H4 (cell line): ENCODE results near the gene ZBTB42. TPM values are rescaled to one million over a fixed set of nuclear protein-coding genes. Genes with fewer than 3 reads are reported as not detected.

Experiments used
- DNase-seq: peaks from one replicate; pipeline ENCODE4 v3.0.0-alpha.2; 2015; ENCODE audit warnings: low spot score
- total RNA-seq: library from RNA; depleted of rRNA; stranded (reverse); fragments of >200 nt; shearing (Covaris generic); gene quantifications from 2 replicates; pipeline ENCODE4 v1.2.3, GENCODE V29; 2014

The ZBTB42 gene
- total RNA-seq, 1 experiment from 2014 or later = 0.83 TPM

DNA sequence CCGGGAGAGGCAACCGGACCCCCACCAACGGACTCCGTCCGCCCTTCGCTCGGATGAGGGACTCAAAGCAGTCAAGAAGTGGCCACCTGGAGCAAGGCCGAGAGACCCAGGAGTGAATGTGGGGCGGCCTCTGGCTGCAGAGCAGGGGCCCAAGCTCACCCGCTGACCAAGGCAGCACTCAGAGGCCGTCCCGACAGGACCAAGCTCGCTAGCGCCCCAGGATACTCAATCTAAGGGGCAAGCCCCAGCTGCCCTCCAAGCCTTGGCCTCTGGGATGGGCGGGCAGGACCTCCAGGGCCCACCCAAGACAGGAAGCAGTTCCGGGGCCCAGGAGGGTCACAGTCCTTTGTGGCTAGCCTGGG lies 6.3 kb upstream of the ZBTB42 start:
- DNase-seq = no peak

DNA sequence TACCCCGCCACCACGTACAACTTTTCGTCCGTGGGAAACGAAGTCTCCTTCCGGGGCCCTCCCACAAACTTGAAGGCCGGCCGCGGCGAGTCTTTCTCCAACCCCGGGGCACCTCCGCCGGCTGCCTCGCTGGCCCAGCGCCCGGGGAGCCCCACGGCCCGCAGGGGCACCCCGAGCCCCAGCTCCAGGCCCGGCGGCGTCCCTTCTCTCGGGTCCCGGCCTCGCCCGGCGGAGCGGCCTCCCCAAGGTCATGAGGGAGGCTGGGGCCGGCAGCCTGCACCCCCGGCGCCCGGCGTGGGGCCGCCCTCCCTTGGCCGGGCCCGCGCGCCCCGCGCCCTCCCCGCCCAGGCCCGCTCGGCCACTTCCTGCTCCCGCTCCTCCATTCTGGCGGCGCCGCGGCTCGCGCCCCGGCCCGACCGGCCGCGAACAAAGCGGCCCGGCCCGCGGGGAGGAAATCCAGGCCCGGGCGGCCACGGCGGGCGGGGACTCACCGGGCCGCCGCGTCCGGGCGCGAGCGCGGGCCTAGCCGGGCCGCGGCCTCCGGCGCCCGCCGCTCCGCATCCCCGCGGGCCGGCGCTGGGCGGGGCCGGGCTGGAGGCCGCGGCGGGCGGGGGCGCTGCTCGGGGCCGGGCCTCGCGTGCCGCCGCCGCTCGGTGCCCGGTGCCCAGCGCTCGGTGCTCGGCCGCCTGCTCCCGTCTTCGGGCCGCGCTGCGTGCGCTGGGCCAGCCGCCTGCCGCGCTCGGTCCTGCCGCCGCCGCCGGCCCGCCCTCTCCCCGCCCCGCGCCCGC lies 5.7 kb upstream of the ZBTB42 start, which contains the start of gene AKT1:
Gene AKT1 (minus strand): TSS at position 756 of the 788 bp plus-strand sequence. CDS start 3,105 bp downstream, outside the sequence.
- DNase-seq = no peak

GRCh38 chr14:104795781-104796686 lies 4.9 kb upstream of the ZBTB42 start:
- DNase-seq = no peak

GRCh38 chr14:104796687-104797081 lies 4.2 kb upstream of the ZBTB42 start:
- no peak for DNase-seq

GRCh38 chr14:104797115-104798044 lies 3.5 kb upstream of the ZBTB42 start:
- DNase-seq = no peak

GRCh38 chr14:104798300-104799243 lies 2.3 kb upstream of the ZBTB42 start:
- DNase-seq = no peak

- no peak for DNase-seq
Observed at GRCh38 chr14:104799244-104800014, 1.5 kb upstream of the ZBTB42 start.

GRCh38 chr14:104800015-104800770 lies 708 bp upstream of the ZBTB42 start:
- peak; percentile 52 for DNase-seq

DNA sequence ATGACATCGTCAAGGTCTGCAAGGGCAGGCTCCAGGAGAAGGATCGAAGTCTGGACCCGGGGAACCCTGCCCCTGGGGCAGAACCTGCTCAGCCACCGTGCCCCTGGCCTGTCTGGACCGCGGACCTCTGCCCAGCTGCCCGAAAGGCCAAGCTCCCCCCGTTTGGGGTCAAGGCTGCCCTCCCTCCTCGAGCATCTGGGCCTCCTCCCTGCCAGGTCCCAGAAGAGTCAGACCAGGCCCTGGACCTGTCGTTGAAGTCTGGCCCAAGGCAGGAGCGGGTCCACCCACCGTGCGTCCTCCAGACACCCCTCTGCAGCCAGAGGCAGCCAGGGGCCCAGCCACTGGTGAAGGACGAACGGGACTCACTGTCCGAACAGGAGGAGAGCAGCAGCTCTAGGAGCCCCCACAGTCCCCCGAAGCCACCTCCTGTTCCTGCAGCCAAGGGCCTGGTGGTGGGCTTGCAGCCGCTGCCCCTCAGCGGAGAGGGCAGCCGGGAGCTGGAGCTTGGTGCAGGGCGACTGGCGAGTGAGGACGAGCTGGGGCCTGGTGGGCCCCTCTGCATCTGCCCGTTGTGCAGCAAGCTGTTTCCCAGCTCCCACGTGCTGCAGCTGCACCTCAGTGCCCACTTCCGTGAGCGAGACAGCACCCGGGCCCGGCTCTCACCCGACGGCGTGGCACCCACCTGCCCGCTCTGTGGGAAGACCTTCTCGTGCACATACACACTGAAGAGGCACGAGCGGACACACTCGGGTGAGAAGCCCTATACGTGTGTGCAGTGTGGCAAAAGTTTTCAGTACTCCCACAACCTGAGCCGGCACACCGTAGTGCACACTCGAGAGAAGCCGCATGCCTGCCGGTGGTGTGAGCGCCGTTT lies 856 bp downstream of the ZBTB42 start:
- DNase-seq = no peak

GRCh38 chr14:104802394-104803184 lies 1.7 kb downstream of the ZBTB42 start:
- no peak for DNase-seq

DNA sequence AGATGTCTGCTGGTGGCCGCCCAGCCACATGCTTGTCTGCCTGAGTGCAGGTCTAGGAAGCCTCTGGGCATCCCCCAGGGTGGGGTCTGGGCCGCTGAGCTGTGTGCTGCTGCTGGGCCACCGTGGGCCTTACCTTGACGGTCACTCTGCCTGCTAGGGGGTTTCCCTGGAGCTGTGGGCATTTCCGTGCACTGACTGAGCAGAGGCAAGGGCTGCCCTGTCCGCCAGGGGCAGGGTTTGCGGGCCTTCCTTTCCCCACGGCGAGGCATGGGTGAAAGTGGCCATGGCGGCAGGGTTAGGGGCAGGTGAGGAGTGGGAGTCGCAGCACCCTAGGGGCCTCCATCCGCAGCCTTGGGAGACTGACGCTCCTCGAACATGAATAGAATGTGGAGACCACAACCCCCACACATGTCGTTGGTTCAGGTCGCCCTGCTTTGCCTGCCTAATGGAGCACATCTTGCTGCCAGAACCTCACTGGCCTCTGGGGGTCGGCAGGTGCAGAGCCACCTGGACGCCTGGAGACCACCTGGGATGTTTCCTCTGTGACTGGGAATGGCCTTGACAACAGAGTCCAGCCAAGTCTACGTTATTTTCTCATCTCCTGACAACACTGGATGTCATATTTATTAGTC lies 2.5 kb downstream of the ZBTB42 start:
- DNase-seq = no peak

DNA sequence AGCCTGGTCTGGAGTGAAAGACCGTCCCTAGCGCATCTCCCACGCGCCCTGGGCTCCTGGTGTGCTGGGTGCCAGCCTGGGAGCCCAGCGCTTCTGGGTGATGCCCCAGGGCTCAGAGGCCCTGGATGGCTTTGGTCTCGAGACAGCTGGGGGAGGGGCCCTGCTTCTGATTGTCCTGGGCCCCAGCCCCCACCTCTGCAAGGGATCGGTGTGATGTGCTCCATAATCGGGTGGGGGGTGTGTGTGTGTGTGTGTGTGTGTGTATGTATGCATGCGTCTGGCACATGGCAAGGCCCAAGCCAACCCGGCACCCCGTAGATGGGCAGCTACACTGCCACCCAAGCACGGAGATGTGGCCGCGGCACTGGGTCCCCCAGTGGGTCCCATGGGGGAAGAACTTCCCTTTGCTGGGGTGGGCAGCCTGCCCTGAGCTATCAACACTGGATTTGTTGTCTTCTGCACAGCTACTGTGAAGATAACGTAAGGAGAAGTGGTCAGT lies 3.1 kb downstream of the ZBTB42 start:
- DNase-seq = no peak

GRCh38 chr14:104804481-104805325 lies 3.8 kb downstream of the ZBTB42 start:
- no peak for DNase-seq

DNA sequence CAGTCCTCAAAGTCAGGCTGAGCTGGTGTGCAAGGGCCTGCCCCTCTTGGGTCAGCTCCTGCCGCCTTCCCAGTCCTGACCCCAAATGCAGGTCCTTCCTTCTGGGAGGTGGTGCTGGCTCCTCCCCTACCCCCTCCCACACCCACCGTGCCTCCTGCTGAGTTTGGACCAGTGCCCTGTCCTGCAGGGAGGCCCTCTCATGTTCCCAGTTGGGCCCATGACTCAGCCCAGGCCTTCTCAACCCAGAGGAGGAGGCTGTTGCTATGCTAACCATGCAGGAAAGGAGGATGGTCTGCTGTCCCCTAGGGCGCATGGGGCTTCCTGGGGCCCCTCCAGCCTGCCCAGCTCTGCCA lies 4.4 kb downstream of the ZBTB42 start:
- DNase-seq = peak; percentile 91

DNA sequence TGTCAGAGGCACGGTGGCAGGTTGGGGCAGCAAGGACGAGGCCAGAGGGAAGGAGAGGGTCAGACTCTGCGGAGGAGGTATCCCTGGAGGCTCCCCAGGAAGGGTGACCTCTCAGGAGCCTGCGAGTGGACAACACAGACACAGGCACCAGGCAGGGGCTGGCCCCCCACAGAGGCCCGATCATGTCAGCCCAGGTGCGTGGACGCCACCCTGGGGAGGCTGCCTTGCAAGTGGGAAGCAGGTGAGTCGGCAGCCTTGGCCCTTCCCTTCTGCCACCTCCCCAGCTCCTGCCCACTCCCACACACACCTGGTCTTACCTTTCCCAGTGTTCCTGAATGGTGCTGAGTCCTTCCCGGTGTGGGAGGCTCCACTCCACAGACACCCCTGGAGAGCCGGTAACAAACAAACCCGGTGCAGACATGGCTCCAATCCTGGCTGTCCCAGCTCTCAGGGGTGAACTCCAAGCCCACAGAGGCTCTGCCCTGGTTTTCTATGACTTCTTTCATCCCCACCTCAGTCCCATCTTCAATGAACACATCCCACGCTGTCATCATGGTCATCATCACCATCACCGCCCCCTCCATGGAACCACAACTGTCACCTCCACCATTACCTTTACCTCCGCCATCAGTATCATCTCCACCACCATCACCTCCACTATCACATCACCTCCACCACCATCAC lies 5.2 kb downstream of the ZBTB42 start:
- DNase-seq = no peak
